Astrocyte (in vitro differentiated cells and primary cell): Measurements from ENCODE around the gene CHRNA3.

Experiments used
- CTCF ChIP-seq: IDR thresholded peaks from 2 replicates; pipeline ENCODE4 v1.5.1; 2011; ENCODE audit warnings: low read depth, mild to moderate bottlenecking, inconsistent platforms, low read length, moderate library complexity; ENCODE audit not compliant: insufficient read depth
- EZH2 ChIP-seq: IDR thresholded peaks from 2 replicates; pipeline ENCODE4 v1.6.1; 2012; ENCODE audit warnings: mild to moderate bottlenecking, low read length, inconsistent platforms; ENCODE audit not compliant: insufficient read depth

GRCh38 chr15:78623786-78624497 lies 3.1 kb upstream of the CHRNA3 start:
- no peak for TF ChIP-seq CTCF
- TF ChIP-seq EZH2: no peak
